Esophagus muscularis mucosa (tissue), 3 donors: ENCODE data around the gene ERC2.

ENCODE experiments used
- CTCF ChIP-seq, 3 experiments: fragments of 200-600 bp in 2 of 3; fragments of 450-650 bp in 1 of 3; sonication (generic) in 2 of 3; IDR thresholded peaks; one replicate each; pipeline ENCODE4 v1.5.1; 2017 to 2019; ENCODE audit warnings: antibody characterized with exemption in 3 of 3, mild to moderate bottlenecking in 2 of 3, moderate library complexity in 1 of 3
- POLR2A ChIP-seq: fragments of 450-650 bp; IDR thresholded peaks from one replicate; pipeline ENCODE4 v1.6.1; 2017; ENCODE audit warnings: antibody characterized with exemption, moderate library complexity, mild to moderate bottlenecking, low read depth

- TF ChIP-seq POLR2A (no peak), CTCF (IDR thresholded peaks at IDR 0.05) (no peak)
Measured at GRCh38 chr3:56364665-56365064, 103.6 kb downstream of the ERC2 start.
